ENCODE data around the gene CLDN4.

DNA sequence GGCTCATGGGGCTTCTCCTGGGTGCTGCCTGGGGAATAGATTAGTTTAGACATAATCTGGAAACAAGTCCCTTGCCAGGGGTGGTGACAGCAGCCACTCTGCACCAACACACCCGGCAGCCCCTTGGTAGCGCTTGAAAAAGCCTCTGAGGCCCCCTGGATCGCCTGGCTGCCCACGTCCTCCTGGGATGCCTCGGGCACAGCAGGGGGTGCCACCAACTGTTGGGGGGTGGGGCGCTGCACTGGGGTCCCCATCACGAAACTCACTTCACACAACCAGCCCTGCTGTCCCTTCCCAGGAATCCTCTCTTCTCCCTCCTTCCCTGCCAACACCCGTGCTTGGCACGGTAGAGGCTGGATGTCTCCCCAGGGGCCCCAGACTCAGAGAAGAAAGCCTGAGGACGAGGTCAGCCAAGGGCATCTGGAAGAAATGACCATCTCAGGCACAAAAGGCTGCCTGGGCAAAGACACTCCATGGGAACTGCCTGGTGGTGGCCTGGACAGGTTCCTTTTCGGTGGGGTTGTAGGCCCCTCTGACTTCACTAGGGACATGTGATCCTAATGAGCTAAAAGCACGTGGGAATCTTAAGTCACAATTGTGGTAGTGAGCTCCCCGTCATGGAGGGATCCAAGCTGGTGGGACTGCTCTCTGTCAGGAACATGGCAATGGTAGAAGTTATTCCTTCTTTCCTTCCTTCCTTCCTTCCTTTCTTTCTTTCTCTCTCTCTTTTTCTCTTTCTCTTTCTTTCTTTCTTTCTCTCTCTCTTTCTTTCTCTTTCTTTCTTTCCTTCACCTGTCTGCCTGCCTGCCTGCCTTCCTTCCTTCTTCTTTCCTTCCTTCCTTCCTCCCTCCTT lies 41.5 kb downstream of the CLDN4 start:
- no peak for TF ChIP-seq EZH2phosphoT487 (IDR thresholded peaks at IDR 0.05; ENCODE audit: borderline replicate concordance)
- no peak for TF ChIP-seq POLR2AphosphoS5 (IDR thresholded peaks at IDR 0.05; ENCODE audit: low read depth, low read length)
- no peak for TF ChIP-seq SIN3A (IDR thresholded peaks at IDR 0.05; ENCODE audit: low read depth)
- TF ChIP-seq, protein P1, sequence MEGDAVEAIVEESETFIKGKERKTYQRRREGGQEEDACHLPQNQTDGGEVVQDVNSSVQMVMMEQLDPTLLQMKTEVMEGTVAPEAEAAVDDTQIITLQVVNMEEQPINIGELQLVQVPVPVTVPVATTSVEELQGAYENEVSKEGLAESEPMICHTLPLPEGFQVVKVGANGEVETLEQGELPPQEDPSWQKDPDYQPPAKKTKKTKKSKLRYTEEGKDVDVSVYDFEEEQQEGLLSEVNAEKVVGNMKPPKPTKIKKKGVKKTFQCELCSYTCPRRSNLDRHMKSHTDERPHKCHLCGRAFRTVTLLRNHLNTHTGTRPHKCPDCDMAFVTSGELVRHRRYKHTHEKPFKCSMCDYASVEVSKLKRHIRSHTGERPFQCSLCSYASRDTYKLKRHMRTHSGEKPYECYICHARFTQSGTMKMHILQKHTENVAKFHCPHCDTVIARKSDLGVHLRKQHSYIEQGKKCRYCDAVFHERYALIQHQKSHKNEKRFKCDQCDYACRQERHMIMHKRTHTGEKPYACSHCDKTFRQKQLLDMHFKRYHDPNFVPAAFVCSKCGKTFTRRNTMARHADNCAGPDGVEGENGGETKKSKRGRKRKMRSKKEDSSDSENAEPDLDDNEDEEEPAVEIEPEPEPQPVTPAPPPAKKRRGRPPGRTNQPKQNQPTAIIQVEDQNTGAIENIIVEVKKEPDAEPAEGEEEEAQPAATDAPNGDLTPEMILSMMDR (IDR thresholded peaks at IDR 0.05 in 2 of 3, conservative IDR thresholded peaks at IDR 0.05 in 1 of 3; ENCODE audit: borderline replicate concordance in 1 of 3, insufficient read depth in 1 of 3, low read depth in 2 of 3, low read length in 2 of 3), result no peak
- TF ChIP-seq EZH2 (IDR thresholded peaks at IDR 0.05), result no peak
- TF ChIP-seq YY1 (IDR thresholded peaks at IDR 0.05; ENCODE audit: extremely low read depth, insufficient replicate concordance, low read depth, low read length), result no peak
- TF ChIP-seq, protein P2, sequence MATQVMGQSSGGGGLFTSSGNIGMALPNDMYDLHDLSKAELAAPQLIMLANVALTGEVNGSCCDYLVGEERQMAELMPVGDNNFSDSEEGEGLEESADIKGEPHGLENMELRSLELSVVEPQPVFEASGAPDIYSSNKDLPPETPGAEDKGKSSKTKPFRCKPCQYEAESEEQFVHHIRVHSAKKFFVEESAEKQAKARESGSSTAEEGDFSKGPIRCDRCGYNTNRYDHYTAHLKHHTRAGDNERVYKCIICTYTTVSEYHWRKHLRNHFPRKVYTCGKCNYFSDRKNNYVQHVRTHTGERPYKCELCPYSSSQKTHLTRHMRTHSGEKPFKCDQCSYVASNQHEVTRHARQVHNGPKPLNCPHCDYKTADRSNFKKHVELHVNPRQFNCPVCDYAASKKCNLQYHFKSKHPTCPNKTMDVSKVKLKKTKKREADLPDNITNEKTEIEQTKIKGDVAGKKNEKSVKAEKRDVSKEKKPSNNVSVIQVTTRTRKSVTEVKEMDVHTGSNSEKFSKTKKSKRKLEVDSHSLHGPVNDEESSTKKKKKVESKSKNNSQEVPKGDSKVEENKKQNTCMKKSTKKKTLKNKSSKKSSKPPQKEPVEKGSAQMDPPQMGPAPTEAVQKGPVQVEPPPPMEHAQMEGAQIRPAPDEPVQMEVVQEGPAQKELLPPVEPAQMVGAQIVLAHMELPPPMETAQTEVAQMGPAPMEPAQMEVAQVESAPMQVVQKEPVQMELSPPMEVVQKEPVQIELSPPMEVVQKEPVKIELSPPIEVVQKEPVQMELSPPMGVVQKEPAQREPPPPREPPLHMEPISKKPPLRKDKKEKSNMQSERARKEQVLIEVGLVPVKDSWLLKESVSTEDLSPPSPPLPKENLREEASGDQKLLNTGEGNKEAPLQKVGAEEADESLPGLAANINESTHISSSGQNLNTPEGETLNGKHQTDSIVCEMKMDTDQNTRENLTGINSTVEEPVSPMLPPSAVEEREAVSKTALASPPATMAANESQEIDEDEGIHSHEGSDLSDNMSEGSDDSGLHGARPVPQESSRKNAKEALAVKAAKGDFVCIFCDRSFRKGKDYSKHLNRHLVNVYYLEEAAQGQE (IDR thresholded peaks at IDR 0.05; ENCODE audit: low read depth), result no peak
- no peak for TF ChIP-seq CBX3 (IDR thresholded peaks at IDR 0.05; ENCODE audit: low read depth)
- no peak for TF ChIP-seq POLR2A (IDR thresholded peaks at IDR 0.05; ENCODE audit: borderline replicate concordance, extremely low read depth, insufficient read depth, insufficient read length)

All from HCT116 (cell line).